Liver (tissue), 9 donors: Measurements from ENCODE around the gene RPH3AL. TPM values are rescaled to one million over a fixed set of nuclear protein-coding genes. Genes with fewer than 3 reads are reported as not detected.

Experiments
- DNase-seq: peaks from one replicate; pipeline ENCODE4 v3.0.0-alpha.2; 2017; ENCODE audit warnings: low spot score
- H3K27ac ChIP-seq, 2 donors: one replicate each; pipeline ENCODE4 v1.7.0; 2013; ENCODE audit warnings: inconsistent platforms in 2 of 2, low read length in 2 of 2, control low read depth in 1 of 2, low read depth in 1 of 2, mild to moderate bottlenecking in 1 of 2
- H3K27me3 ChIP-seq, 4 donors: one replicate each; pipeline versions ENCODE4 v1.6.1 to v1.7.0; 2013; ENCODE audit warnings: low read length in 3 of 4, inconsistent platforms in 1 of 4, mild to moderate bottlenecking in 1 of 4, moderate library complexity in 1 of 4; ENCODE audit not compliant: control insufficient read depth in 4 of 4, insufficient read depth in 4 of 4
- H3K36me3 ChIP-seq, 4 donors: one replicate each; pipeline versions ENCODE4 v1.6.1 to v1.7.0; 2013; ENCODE audit warnings: low read length in 3 of 4, mild to moderate bottlenecking in 3 of 4, low read depth in 1 of 4, moderate library complexity in 1 of 4; ENCODE audit not compliant: control insufficient read depth in 4 of 4, insufficient read depth in 3 of 4
- H3K4me1 ChIP-seq, 4 donors: one replicate each; pipeline versions ENCODE4 v1.6.1 to v1.7.0; 2013; ENCODE audit warnings: low read length in 3 of 4, mild to moderate bottlenecking in 3 of 4, moderate library complexity in 1 of 4; ENCODE audit not compliant: control insufficient read depth in 4 of 4, insufficient read depth in 4 of 4
- H3K4me3 ChIP-seq, 3 donors: one replicate each; pipeline versions ENCODE4 v1.6.1 to v1.7.0; 2013; ENCODE audit warnings: low read length in 3 of 3, control low read depth in 1 of 3, low read depth in 1 of 3, mild to moderate bottlenecking in 1 of 3
- H3K9ac ChIP-seq, 2 donors: one replicate each; pipeline ENCODE4 v1.7.0; 2013; ENCODE audit warnings: low read length in 2 of 2, mild to moderate bottlenecking in 2 of 2, moderate library complexity in 2 of 2, control low read depth in 1 of 2, low read depth in 1 of 2
- H3K9me3 ChIP-seq, 4 donors: one replicate each; pipeline versions ENCODE4 v1.6.1 to v1.7.0; 2013; ENCODE audit warnings: low read length in 3 of 4; ENCODE audit not compliant: control insufficient read depth in 4 of 4
- EGR1 ChIP-seq, 2 donors: IDR thresholded peaks; 2 replicates each; pipeline ENCODE4 v1.6.1; 2016 to 2018; ENCODE audit warnings: antibody characterized with exemption in 2 of 2, low read depth in 2 of 2
- FOXA2 ChIP-seq: IDR thresholded peaks from 2 replicates; pipeline ENCODE4 v1.6.1; 2016; ENCODE audit warnings: antibody characterized with exemption
- GABPA ChIP-seq, 2 donors: IDR thresholded peaks in 1 of 2; conservative IDR thresholded peaks in 1 of 2; 2 replicates each; pipeline ENCODE4 v1.6.1; 2016; ENCODE audit warnings: antibody characterized with exemption in 2 of 2, mild to moderate bottlenecking in 1 of 2, moderate library complexity in 1 of 2
- HNF4A ChIP-seq, 2 donors: conservative IDR thresholded peaks; 2 replicates each; pipeline ENCODE4 v1.6.1; 2016; ENCODE audit warnings: antibody characterized with exemption in 2 of 2, mild to moderate bottlenecking in 2 of 2
- HNF4G ChIP-seq: IDR thresholded peaks from 2 replicates; pipeline ENCODE4 v1.6.1; 2016; ENCODE audit warnings: antibody characterized with exemption
- NR2F2 ChIP-seq: IDR thresholded peaks from 2 replicates; pipeline ENCODE4 v1.6.1; 2016; ENCODE audit warnings: antibody characterized with exemption
- RXRA ChIP-seq, 2 donors: IDR thresholded peaks; 2 replicates each; pipeline ENCODE4 v1.6.1; 2017 to 2018; ENCODE audit warnings: antibody characterized with exemption in 2 of 2, mild to moderate bottlenecking in 1 of 2
- SP1 ChIP-seq: IDR thresholded peaks from 2 replicates; pipeline ENCODE4 v1.6.1; 2018; ENCODE audit warnings: antibody characterized with exemption, mild to moderate bottlenecking
- TAF1 ChIP-seq: conservative IDR thresholded peaks from 2 replicates; pipeline ENCODE4 v1.6.1; 2016; ENCODE audit warnings: antibody characterized with exemption, mild to moderate bottlenecking
- YY1 ChIP-seq: IDR thresholded peaks from 2 replicates; pipeline ENCODE4 v1.6.1; 2016; ENCODE audit warnings: antibody characterized with exemption, mild to moderate bottlenecking
- WGBS: extraction: QIAGEN DNeasy Blood & Tissue Kit; methylation state at CpG from one replicate; pipeline ENCODE4 v1.1.7; 2013; 5-methylcytosine and 5-hydroxymethylcytosine counted together
- polyA plus RNA-seq, 2 donors: library from polyadenylated mRNA; stranded (reverse) in 1 of 2; unstranded in 1 of 2; fragments of 200-250 nt in 1 of 2; fragments of >200 nt in 1 of 2; fragmentation: Nextera tagmentation in 1 of 2; extraction: Ambion mirVana in 1 of 2; gene quantifications; one replicate each; pipeline versions ENCODE4 v1.2.1 to v1.2.3, GENCODE V29; 2013 to 2015
- total RNA-seq, 2 donors: library from RNA; depleted of rRNA; stranded (reverse); fragments of >200 nt; gene quantifications; one replicate each; pipeline ENCODE4 v1.2.3, GENCODE V29; 2014
- TF ChIP-seq, protein P1 (sequence below): IDR thresholded peaks from 2 replicates; pipeline ENCODE4 v1.6.1; 2016; ENCODE audit warnings: antibody characterized with exemption, mild to moderate bottlenecking
- TF ChIP-seq, protein P2 (sequence below): IDR thresholded peaks from 2 replicates; pipeline ENCODE4 v1.6.1; 2016; ENCODE audit warnings: antibody characterized with exemption
- TF ChIP-seq, protein P3 (sequence below): fragments of 150-350 bp; IDR thresholded peaks from 2 replicates; pipeline ENCODE4 v1.5.1; 2017; ENCODE audit warnings: improper control_type of control experiment, low read depth, low read length; ENCODE audit not compliant: missing input control
- TF ChIP-seq, protein P4 (sequence below): IDR thresholded peaks from 2 replicates; pipeline ENCODE4 v1.6.1; 2016; ENCODE audit warnings: antibody characterized with exemption
- TF ChIP-seq, protein P5 (sequence below): IDR thresholded peaks from 2 replicates; pipeline ENCODE4 v1.6.1; 2016; ENCODE audit warnings: antibody characterized with exemption
- donor health status: healthy.
- donor health status: healthy.
- donor health status: healthy.
- donor health status: healthy.
- donor health status: healthy.

The RPH3AL gene
- total and polyA plus RNA-seq, 4 donors, result 8.5 to 52.5 (median 13.9) TPM

DNA sequence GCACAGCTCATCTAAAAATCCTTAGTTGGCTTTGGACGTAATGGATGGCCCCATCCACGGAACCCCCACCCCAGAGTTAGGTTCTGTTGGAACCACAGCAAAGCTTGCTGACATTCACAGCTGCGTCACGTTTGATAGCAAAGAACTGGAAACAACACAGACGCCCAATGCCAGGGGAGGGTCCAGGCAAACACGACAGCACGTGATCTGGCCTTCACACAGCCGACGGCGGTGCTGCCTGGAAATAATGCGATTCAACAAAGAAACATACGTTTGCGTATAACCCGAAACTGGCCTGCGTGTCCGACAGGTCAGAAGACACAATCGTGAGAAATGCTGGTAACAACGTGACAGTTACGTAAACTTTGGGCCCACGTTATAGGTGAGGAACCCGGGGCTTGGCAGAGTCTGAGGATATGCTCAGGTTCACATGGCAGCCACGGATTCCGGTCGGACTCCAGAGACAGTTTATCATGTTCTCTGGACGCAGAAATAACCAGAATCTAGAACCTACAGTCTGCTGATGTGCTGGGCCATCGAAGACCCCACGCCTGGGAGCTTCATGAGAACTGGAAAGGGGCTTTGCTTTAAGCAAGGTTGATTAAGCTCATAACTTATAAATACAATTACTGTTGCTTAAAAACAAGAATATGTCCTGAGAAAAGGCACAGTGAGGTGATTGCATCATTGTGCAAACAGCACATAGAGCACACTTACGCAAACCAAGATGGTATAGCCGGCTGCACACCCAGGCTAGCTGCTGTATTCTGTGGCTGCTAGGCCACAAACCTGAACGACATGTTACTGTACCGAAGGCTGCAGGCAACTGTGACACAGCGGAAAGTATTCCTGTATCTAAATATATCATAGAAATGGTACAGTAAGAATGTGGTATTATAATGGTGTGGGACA, 70.4 kb downstream of the RPH3AL start:
- H3K9ac ChIP-seq, result no peak overlapping the region
- TF ChIP-seq, protein P1, sequence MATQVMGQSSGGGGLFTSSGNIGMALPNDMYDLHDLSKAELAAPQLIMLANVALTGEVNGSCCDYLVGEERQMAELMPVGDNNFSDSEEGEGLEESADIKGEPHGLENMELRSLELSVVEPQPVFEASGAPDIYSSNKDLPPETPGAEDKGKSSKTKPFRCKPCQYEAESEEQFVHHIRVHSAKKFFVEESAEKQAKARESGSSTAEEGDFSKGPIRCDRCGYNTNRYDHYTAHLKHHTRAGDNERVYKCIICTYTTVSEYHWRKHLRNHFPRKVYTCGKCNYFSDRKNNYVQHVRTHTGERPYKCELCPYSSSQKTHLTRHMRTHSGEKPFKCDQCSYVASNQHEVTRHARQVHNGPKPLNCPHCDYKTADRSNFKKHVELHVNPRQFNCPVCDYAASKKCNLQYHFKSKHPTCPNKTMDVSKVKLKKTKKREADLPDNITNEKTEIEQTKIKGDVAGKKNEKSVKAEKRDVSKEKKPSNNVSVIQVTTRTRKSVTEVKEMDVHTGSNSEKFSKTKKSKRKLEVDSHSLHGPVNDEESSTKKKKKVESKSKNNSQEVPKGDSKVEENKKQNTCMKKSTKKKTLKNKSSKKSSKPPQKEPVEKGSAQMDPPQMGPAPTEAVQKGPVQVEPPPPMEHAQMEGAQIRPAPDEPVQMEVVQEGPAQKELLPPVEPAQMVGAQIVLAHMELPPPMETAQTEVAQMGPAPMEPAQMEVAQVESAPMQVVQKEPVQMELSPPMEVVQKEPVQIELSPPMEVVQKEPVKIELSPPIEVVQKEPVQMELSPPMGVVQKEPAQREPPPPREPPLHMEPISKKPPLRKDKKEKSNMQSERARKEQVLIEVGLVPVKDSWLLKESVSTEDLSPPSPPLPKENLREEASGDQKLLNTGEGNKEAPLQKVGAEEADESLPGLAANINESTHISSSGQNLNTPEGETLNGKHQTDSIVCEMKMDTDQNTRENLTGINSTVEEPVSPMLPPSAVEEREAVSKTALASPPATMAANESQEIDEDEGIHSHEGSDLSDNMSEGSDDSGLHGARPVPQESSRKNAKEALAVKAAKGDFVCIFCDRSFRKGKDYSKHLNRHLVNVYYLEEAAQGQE, result no peak
- TF ChIP-seq, protein P2, sequence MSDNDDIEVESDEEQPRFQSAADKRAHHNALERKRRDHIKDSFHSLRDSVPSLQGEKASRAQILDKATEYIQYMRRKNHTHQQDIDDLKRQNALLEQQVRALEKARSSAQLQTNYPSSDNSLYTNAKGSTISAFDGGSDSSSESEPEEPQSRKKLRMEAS, result no peak
- TF ChIP-seq SP1 (no peak), NR2F2 (no peak), RXRA (IDR thresholded peaks at IDR 0.05) (no peak), YY1 (no peak), HNF4A (conservative IDR thresholded peaks at IDR 0.05) (no peak), HNF4G (no peak), FOXA2 (no peak), GABPA (IDR thresholded peaks at IDR 0.05 in 1 of 2, conservative IDR thresholded peaks at IDR 0.05 in 1 of 2) (no peak), TAF1 (no peak)
- TF ChIP-seq, protein P3, sequence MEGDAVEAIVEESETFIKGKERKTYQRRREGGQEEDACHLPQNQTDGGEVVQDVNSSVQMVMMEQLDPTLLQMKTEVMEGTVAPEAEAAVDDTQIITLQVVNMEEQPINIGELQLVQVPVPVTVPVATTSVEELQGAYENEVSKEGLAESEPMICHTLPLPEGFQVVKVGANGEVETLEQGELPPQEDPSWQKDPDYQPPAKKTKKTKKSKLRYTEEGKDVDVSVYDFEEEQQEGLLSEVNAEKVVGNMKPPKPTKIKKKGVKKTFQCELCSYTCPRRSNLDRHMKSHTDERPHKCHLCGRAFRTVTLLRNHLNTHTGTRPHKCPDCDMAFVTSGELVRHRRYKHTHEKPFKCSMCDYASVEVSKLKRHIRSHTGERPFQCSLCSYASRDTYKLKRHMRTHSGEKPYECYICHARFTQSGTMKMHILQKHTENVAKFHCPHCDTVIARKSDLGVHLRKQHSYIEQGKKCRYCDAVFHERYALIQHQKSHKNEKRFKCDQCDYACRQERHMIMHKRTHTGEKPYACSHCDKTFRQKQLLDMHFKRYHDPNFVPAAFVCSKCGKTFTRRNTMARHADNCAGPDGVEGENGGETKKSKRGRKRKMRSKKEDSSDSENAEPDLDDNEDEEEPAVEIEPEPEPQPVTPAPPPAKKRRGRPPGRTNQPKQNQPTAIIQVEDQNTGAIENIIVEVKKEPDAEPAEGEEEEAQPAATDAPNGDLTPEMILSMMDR, result no peak
- TF ChIP-seq, protein P4, sequence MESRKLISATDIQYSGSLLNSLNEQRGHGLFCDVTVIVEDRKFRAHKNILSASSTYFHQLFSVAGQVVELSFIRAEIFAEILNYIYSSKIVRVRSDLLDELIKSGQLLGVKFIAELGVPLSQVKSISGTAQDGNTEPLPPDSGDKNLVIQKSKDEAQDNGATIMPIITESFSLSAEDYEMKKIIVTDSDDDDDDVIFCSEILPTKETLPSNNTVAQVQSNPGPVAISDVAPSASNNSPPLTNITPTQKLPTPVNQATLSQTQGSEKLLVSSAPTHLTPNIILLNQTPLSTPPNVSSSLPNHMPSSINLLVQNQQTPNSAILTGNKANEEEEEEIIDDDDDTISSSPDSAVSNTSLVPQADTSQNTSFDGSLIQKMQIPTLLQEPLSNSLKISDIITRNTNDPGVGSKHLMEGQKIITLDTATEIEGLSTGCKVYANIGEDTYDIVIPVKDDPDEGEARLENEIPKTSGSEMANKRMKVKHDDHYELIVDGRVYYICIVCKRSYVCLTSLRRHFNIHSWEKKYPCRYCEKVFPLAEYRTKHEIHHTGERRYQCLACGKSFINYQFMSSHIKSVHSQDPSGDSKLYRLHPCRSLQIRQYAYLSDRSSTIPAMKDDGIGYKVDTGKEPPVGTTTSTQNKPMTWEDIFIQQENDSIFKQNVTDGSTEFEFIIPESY, result no peak
- no peak for DNase-seq
- WGBS, result 85% methylated on average over 32 of the region's 32 CpGs
- peaks cover 3 to 16% (median 4%) of the 10 kb centered on the region in 4 donors for H3K36me3 ChIP-seq
- H3K4me1 ChIP-seq, result no peaks in the 10 kb centered on the region
- H3K27me3 ChIP-seq, result no peaks in the 10 kb centered on the region
- H3K9me3 ChIP-seq, result no peaks in the 10 kb centered on the region
- no peak overlapping the region for H3K4me3 ChIP-seq
- H3K27ac ChIP-seq, result no peak overlapping the region

DNA sequence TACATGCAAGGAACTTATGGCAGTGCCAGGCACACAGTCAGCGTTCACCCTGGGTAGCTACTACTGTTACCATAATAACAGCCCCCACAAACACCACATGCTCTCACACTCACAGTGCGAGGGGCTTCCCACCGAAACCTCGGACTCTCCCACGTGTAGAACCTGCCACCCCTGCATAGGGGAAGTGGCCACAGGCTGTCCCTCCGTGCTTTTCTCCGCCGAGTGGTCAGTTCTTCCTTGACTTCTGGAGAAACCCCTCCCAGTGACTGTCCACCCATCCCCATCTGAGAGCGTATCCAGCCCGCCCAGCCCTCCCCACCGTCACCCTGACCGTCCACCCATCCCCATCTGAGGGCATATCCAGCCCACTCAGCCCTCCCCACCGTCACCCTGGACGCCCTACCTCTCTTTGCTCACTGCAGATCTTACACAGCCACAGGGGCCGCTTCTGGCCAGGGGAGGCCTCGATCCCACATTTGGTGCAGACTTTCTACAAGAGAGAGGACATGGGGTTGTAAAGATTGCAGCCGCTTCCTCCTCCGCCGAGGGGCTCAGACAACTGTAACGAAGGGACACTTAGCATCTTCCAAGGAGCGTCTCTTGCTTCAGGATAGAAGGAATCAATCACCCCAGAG, 71.1 kb downstream of the RPH3AL start:
- H3K4me1 ChIP-seq, result no peaks in the 10 kb centered on the region

More for the DNA sequence above, 71.1 kb downstream of the RPH3AL start:
- H3K27me3 ChIP-seq, result no peaks in the 10 kb centered on the region
- no peak for DNase-seq
- H3K36me3 ChIP-seq, result peaks cover 3 to 16% (median 4%) of the 10 kb centered on the region in 4 donors
- no peaks in the 10 kb centered on the region for H3K9me3 ChIP-seq
- TF ChIP-seq NR2F2 (no peak), FOXA2 (no peak), HNF4A (conservative IDR thresholded peaks at IDR 0.05) (no peak), EGR1 (IDR thresholded peaks at IDR 0.05; ENCODE audit: low read depth in 2 of 2) (no peak), RXRA (IDR thresholded peaks at IDR 0.05) (no peak)
- TF ChIP-seq, protein P5, sequence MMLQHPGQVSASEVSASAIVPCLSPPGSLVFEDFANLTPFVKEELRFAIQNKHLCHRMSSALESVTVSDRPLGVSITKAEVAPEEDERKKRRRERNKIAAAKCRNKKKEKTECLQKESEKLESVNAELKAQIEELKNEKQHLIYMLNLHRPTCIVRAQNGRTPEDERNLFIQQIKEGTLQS, result no peak
- H3K4me3 ChIP-seq, result no peak overlapping the region
- H3K27ac ChIP-seq, result no peak overlapping the region
- H3K9ac ChIP-seq, result no peak overlapping the region
- 90% methylated on average over 21 of the region's 21 CpGs for WGBS
